Measurements from ENCODE around the gene OR52B4.
A peak's percentile ranks its signal among the peaks of the same experiment; 100 is the strongest.
"Not testable (repeated sequence)": the region's sequence is repeated elsewhere in the genome, so short reads cannot be mapped to it uniquely, and the experiment has no call there.

OR52B4 gene

DNA sequence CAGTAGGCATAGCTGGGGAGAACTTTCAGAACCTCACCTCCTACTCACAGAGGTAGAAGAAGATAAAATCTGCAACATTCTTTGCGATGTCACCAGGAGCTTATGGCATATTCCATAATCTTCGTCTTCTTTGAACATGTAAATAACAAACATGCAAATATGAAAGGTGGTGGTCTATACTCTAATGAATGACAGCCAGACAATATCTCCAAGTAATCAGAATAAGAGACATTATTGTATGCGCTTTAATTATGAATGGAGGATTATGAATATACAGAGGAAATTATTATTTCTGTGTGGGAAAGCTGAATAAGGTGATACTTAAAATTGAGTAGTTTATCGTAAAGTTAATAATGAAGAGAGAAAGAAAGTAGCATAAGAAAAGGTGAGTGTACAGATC lies at the start of gene OR52B4:
TSS of gene OR52B4 (minus strand) at position 101 of the 400 bp plus-strand sequence. CDS start at position 10, 91 bp downstream.
- DNase-seq (ENCODE audit: low read depth in 2 of 2) = no peak

DNA sequence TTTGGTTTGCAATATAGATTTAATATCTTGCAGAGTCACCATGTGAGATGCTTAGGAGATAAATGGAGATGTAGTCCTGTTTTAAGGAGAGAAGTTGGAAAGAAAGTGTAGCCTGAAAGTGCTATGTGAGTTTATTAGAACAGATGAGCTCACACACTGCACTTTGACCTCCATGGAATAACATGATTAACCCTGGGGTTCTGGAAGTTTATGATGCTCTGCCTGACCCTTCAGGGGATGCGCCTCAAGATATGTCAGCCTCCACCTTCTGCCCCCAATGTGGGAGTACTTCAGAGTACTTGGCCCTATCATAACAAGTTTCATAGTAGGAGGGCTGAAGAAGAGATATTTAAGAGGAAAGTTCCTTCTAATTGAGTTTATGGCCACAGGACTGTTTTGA lies 48.6 kb upstream of the OR52B4 start:
- no peak for DNase-seq (ENCODE audit: low read depth in 2 of 2)

DNA sequence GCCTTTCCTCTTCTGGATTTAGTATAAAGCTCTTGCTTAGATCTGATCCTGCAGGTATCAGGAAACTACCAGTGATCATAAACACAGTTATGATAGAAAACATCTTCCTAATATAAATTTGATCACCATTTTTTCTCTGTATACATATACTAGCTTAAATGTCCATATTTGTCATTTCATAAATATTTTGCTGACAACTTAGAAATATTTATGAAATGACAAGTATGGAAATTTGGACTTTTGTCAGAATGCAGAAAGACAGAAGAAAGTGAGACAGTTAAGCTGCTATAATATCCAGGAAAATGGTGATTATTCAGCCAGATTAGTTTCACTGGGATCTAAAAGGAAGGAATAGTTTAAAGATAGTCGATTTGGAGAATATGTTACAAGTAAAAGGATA lies 48.1 kb upstream of the OR52B4 start:
- no peak for DNase-seq (ENCODE audit: low read depth in 2 of 2)

DNA sequence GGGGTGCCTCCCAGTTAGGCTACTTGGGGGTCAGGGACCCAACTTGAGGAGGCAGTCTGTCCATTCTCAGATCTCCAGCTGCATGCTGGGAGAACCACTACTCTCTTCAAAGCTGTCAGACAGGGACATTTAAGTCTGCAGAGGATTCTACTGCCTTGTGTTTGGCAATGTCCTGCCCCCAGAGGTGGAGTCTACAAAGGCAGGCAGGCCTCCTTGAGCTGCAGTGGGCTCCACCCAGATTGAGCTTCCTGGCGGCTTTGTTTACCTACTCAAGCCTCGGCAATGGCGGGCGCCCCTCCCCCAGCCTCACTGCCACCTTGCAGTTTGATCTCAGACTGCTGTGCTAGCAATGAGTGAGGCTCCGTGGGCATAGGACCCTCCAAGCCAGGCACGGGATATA lies 38.0 kb upstream of the OR52B4 start:
- DNase-seq (ENCODE audit: low read depth in 2 of 2) = not testable (repeated sequence)

DNA sequence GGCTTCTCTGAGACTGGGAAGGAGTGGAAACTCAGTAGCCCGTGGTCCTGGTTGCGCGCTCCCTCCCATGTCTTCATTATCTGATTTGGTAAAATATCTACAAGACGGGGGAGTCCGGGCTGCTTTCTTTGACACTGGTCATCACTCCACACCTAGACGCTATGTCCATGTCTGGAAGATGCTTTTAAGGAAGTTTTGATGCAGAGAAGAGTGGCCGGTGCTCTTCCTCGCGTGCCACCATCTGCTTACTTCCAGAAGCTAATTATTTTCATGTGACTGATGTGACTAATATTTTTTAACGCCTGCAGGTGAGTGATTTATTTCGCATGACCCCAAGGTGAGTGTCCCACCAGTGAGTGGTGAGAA lies 25.7 kb upstream of the OR52B4 start:
- no peak for DNase-seq (ENCODE audit: low read depth in 2 of 2)

DNA sequence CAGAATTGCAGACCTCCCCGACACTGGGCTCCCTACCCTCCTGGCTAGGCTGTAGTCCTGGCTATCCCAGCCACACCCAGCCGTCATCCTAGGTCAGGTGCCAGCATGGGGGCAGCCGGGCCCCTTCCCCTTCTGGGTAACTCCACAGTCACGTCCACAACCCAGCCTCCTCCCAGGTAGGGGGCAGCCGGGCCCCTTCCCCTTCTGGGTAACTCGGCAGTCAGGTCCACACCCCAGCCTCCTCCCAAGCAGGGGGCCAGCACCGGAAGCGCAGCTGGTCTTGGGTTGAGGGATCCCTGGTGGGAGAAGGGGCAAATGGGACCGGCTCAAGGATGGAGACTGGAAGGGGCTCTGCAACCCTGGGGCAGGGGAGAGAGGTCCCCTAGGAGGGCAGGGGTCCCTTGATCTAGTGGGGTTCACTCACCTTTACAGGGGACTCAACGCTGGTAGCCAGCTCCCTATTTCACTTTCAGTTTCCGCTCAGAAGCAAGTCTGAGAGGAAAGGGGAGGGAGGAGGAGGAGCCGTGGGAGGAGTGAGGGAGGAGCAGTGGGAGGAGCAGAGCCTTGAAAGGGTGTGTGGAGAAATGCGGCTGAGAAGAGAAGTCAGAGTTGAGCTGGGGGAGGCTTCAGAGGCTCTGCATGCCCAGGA lies 25.1 kb upstream of the OR52B4 start, which contains the start of gene TRIM21:
TSS of gene TRIM21 (minus strand) at position 494 of the 649 bp plus-strand sequence. CDS start 3,293 bp downstream, outside the sequence.
- peak; percentile 73 to 74 for DNase-seq (ENCODE audit: low read depth in 2 of 2)

DNA sequence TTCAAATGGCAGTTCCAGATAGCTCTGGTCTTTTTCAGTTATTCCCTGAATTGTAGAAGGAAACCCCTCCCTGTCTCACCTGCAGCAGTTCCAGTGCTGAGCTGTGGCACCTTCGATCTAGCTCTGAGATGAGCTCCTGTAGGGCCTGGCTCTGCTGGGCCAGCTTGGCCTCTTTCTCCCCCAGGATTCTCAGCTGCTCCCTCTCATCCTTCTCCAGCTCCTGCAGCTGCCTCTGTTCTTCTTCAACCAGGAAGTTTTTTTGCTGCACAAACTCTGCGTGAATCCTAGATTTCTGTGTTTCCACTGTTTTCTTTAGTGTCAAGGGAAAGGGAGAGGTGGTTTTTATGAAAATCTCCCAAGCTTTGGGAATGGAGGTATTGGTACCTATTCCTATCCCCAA lies 20.0 kb upstream of the OR52B4 start:
- no peak for DNase-seq (ENCODE audit: low read depth in 2 of 2)

DNA sequence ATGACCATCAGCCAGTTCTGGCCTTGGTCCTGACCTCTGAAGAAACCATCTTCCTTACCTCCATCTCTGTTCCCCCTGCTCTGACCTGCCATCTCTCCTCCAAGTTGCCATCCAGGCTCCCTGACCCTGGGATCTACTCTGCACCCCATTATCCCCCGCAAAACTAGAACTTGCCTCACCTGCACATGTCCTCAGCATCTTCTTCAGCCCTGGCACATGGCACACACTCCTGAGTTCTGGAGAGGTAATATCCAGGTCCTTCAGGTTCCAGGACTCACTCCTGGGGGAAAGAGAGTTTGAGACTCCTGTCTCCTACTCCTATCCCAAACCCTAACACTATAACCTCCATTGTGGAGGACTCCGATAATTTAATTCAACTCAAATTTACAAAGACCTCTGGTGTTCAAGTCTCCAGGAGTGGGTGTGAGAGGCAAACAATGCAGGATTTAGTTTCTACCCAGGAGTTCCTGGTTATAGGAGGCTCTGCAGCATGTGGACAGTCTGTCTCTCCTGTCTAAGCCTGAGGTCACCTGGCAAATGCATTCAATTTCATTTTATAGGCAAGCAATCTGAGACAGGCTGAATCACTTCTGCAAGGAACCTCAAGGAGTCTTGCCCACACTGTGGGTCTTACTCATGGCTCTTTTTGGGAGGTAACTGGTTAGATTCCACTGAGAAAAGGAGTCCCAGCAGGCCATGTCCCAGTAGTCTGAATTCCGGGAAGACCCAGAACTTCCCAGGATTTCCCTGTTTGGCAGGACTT lies 18.0 kb upstream of the OR52B4 start:
- no peak for DNase-seq (ENCODE audit: low read depth in 2 of 2)

DNA sequence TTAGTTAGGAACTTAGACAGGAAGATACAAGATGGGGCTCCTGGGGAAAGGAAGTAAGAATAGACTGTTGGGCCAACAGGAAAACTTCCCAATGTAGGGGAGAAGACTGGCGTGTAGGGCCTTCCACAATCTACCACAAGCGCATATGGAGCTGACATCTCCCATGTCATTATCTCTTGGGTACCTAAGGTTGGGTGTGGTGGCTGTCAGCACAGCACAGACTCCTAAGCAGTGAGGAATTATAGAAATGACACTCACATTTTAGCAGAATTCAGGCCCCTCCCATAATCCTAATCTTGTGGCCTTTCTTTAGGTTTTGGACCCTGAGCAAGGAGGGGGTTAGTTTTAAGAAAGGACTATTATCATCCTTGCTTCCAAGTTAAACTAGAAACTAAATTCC lies 13.7 kb upstream of the OR52B4 start:
- DNase-seq (ENCODE audit: low read depth in 2 of 2) = no peak

DNA sequence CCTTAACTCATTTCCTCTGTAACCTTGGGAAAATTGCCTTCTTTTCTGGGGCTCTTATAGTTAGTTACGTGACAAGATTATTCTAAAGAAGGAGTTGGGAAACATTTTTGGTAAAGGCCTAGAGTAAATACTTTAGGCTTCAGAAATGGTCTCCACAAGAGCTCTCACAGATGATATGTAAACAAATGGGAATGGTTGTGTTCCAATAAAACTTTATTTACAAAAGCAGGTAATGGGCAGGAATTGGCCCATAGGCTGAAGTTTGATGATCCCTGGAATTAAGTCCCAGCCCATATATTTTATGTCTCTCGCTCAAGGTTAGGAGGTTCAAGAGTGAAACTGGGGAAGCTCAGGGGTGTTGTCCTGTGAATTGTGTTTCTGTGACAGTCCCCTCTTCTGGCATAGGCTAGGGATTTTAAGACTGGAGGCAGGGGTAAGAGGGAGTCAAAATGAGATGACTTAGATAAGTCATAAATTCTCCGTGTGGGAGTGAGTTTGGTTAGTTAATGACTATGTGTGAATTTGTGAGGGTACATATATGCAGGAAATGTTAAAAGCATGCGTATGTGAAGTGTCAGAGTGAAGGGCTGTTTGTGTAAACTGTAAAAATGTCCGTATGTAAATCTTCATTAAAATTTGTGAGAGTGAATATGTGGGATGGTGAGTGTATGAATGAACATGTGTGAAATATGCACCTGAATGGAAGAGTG lies 7.4 kb upstream of the OR52B4 start:
- DNase-seq (ENCODE audit: low read depth in 2 of 2) = no peak

DNA sequence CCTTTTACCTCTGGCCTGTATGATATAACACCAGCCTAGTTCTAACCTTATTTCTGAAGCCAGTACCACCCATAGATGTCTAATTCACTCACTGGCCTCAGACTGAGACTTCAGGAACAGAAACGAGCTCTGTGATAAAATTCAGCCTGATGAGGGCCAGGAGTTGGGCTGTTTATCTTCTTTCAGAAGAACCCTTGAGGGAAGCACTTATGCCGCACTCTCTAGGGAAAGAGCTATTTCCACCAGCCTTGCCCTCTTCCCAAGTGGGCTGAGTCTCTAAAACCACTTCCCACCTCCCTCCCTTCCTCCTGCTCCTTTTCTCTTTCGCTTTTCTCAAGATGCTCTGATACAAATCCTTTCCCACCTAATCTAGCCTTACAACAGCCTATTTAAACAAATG lies 2.0 kb upstream of the OR52B4 start:
- DNase-seq (ENCODE audit: low read depth in 2 of 2) = no peak

DNA sequence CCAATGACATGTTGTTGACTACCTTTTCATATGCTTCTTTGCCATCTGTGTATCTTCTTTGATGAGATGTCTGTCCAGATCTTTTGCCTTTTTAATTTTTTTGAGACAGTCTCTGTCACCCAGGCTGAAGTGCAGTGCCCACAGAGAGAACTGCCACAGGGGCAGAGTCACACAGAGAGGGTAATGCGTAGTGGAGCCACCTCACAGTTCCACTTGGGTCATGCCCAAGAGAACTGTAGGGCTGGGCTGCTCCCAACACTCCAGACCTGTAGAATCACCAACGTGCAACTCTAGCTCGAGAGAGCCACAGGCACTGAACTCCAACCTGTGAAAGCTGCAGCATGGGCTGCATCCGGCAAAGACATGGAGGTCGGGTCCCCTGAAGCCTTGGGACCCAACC lies 20.0 kb downstream of the OR52B4 start:
- not testable (repeated sequence) for DNase-seq (ENCODE audit: low read depth in 2 of 2)

DNA sequence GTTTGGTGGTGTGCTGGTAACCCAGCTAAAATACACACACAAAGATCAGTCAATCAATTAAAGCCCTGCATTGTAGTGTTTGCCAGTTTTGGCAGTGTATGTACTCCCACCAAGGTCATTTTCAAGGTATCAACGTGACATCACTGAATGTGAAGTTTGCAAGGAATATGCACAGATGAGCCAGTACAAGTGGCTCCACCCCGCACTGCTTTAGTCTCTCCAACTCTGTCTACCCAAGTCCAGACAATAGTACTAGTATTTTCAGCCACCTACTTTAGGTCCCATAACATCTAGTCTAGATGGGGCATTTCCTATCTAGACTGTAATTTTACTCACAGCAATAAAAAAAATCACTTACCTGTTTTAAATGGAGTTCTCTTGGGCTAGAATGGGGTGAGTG lies 22.8 kb downstream of the OR52B4 start:
- DNase-seq (ENCODE audit: low read depth in 2 of 2) = not testable (repeated sequence)

DNA sequence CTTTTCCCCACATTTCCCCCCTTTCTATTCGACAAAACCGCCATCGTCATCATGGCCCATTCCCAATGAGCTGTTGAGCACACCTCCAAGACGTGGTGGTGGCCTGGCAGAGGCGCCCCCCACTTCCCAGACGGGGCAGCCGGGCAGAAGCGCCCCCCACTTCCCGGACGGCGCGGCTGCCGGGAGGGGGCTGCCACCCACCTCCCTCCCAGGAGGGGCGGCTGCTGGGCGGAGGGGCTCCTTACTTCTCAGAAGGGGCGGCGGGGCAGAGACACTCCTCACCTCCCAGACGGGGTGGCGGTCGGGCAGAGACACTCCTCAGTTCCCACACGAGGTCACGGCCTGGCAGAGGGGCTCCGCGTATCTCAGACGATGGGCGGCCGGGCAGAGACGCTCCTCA lies 33.8 kb downstream of the OR52B4 start:
- not testable (repeated sequence) for DNase-seq (ENCODE audit: low read depth in 2 of 2)
